Measurements from ENCODE around the gene C1orf210.

Gene C1orf210

GRCh38 chr1:43239484-43239883 is 45.9 kb downstream of the C1orf210 start:
- Histone ChIP-seq H3K4me3 (ENCODE audit: low read length, poor library complexity, severe bottlenecking) (no peak overlapping the region), H3K9me2 (replicated peaks; ENCODE audit: low read depth, low read length) (no peaks in the 10 kb centered on the region), H4K20me1 (ENCODE audit: insufficient read depth, low read length, poor library complexity, severe bottlenecking) (no peaks in the 10 kb centered on the region), H3K9ac (ENCODE audit: low read depth, low read length, poor library complexity, severe bottlenecking) (no peak overlapping the region), H3K79me2 (ENCODE audit: insufficient read depth, low read length) (no peaks in the 10 kb centered on the region), H3F3A (ENCODE audit: low read depth) (no peaks in the 10 kb centered on the region), H3K27me3 (ENCODE audit: insufficient read depth, low read length, poor library complexity, severe bottlenecking) (no peaks in the 10 kb centered on the region), H3K4me1 (ENCODE audit: insufficient read depth, low read length, poor library complexity, severe bottlenecking) (no peaks in the 10 kb centered on the region), H3K9me3 (ENCODE audit: insufficient read depth, low read depth, low read length) (no peaks in the 10 kb centered on the region), H3K36me3 (ENCODE audit: insufficient read depth, low read length) (no peaks in the 10 kb centered on the region), H3K4me2 (ENCODE audit: low read depth, low read length, poor library complexity, severe bottlenecking) (no peak overlapping the region), H2AFZ (ENCODE audit: low read length) (0 out of 2 replicates have a peak overlapping the region, but pooled peaks have one; percentile 16)
- TF ChIP-seq, protein P1, sequence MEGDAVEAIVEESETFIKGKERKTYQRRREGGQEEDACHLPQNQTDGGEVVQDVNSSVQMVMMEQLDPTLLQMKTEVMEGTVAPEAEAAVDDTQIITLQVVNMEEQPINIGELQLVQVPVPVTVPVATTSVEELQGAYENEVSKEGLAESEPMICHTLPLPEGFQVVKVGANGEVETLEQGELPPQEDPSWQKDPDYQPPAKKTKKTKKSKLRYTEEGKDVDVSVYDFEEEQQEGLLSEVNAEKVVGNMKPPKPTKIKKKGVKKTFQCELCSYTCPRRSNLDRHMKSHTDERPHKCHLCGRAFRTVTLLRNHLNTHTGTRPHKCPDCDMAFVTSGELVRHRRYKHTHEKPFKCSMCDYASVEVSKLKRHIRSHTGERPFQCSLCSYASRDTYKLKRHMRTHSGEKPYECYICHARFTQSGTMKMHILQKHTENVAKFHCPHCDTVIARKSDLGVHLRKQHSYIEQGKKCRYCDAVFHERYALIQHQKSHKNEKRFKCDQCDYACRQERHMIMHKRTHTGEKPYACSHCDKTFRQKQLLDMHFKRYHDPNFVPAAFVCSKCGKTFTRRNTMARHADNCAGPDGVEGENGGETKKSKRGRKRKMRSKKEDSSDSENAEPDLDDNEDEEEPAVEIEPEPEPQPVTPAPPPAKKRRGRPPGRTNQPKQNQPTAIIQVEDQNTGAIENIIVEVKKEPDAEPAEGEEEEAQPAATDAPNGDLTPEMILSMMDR (conservative IDR thresholded peaks at IDR 0.05; ENCODE audit: low read length), result no peak
- no peak for TF ChIP-seq EZH2phosphoT487 (IDR thresholded peaks at IDR 0.05; ENCODE audit: borderline replicate concordance)

GRCh38 chr1:43238991-43239469 is 46.4 kb downstream of the C1orf210 start:
- Histone ChIP-seq H3K4me3 (ENCODE audit: low read length, poor library complexity, severe bottlenecking) (no peak overlapping the region), H4K20me1 (ENCODE audit: insufficient read depth, low read length, poor library complexity, severe bottlenecking) (no peaks in the 10 kb centered on the region), H3K79me2 (ENCODE audit: insufficient read depth, low read length) (no peaks in the 10 kb centered on the region), H3F3A (ENCODE audit: low read depth) (no peaks in the 10 kb centered on the region), H3K4me2 (ENCODE audit: low read depth, low read length, poor library complexity, severe bottlenecking) (no peak overlapping the region), H3K27me3 (ENCODE audit: insufficient read depth, low read length, poor library complexity, severe bottlenecking) (no peaks in the 10 kb centered on the region), H3K9me3 (ENCODE audit: insufficient read depth, low read depth, low read length) (no peaks in the 10 kb centered on the region), H3K9ac (ENCODE audit: low read depth, low read length, poor library complexity, severe bottlenecking) (no peak overlapping the region), H3K9me2 (replicated peaks; ENCODE audit: low read depth, low read length) (no peaks in the 10 kb centered on the region), H3K36me3 (ENCODE audit: insufficient read depth, low read length) (no peaks in the 10 kb centered on the region), H2AFZ (ENCODE audit: low read length) (no peak overlapping the region), H3K4me1 (ENCODE audit: insufficient read depth, low read length, poor library complexity, severe bottlenecking) (no peaks in the 10 kb centered on the region)
- no peak for TF ChIP-seq EZH2phosphoT487 (IDR thresholded peaks at IDR 0.05; ENCODE audit: borderline replicate concordance)
- TF ChIP-seq, protein P1 (conservative IDR thresholded peaks at IDR 0.05; ENCODE audit: low read length), result no peak

DNA sequence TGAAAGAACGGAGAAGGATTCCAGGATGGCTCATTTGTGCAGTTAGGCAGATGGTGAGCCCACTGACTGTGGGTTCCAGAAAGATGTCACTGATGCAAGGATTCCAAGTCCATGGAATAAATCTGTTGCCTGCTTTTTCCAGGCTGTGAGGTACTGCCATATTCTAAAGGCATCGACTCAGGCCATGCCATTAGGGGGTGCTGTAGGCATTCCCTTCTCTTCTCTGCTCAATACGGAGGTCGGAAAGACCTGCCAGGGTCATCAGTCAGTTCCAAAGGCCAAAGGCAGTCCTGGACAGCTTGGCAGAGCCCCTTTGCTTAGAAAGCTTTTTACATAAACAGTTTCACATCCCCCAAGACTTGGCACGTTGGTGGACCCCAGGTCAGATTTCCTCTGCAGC is 47.3 kb downstream of the C1orf210 start:
- Histone ChIP-seq H3K4me2 (ENCODE audit: low read depth, low read length, poor library complexity, severe bottlenecking) (no peak overlapping the region), H3K4me3 (ENCODE audit: low read length, poor library complexity, severe bottlenecking) (no peak overlapping the region), H4K20me1 (ENCODE audit: insufficient read depth, low read length, poor library complexity, severe bottlenecking) (no peaks in the 10 kb centered on the region), H3K9ac (ENCODE audit: low read depth, low read length, poor library complexity, severe bottlenecking) (no peak overlapping the region), H3K79me2 (ENCODE audit: insufficient read depth, low read length) (no peaks in the 10 kb centered on the region), H3K9me3 (ENCODE audit: insufficient read depth, low read depth, low read length) (no peaks in the 10 kb centered on the region), H3F3A (ENCODE audit: low read depth) (no peaks in the 10 kb centered on the region), H3K4me1 (ENCODE audit: insufficient read depth, low read length, poor library complexity, severe bottlenecking) (no peaks in the 10 kb centered on the region), H2AFZ (ENCODE audit: low read length) (no peak overlapping the region), H3K9me2 (replicated peaks; ENCODE audit: low read depth, low read length) (no peaks in the 10 kb centered on the region), H3K27me3 (ENCODE audit: insufficient read depth, low read length, poor library complexity, severe bottlenecking) (no peaks in the 10 kb centered on the region), H3K36me3 (ENCODE audit: insufficient read depth, low read length) (no peaks in the 10 kb centered on the region)
- no peak for TF ChIP-seq EZH2phosphoT487 (IDR thresholded peaks at IDR 0.05; ENCODE audit: borderline replicate concordance)
- TF ChIP-seq, protein P1 (conservative IDR thresholded peaks at IDR 0.05; ENCODE audit: low read length), result peak; percentile 71

Measured in Loucy (cell line).